IMR-90 (cell line): Measurements from ENCODE around the gene CHN2. TPM values are rescaled to one million over a fixed set of nuclear protein-coding genes. Genes with fewer than 3 reads are reported as not detected.

Source experiments
- ATAC-seq: fragments of 200-7000 bp; cut with Tn5 transposase; 2 replicates; pipeline ENCODE4 v1.9.1; 2020; ENCODE audit warnings: low read depth, mild to moderate bottlenecking, moderate library complexity
- BruUV-seq: library from RNA; stranded (reverse); fragments of 400-500 nt; replicated peaks from 2 replicates; lab custom pipeline; 2021; lab: Mats Ljungman, UMichigan
- CTCF ChIA-PET: fragments of 300-600 bp; formaldehyde crosslinking; extraction: SDS; loops from one replicate; lab custom pipeline; 2021; ENCODE audit warnings: antibody characterized with exemption; lab: Yijun Ruan, JAX
- POLR2A ChIA-PET: fragments of 300-600 bp; sonication (Branson Sonifier 250); formaldehyde crosslinking; loops from one replicate; lab custom pipeline; 2022; ENCODE audit warnings: antibody characterized with exemption; ENCODE audit not compliant: unreplicated experiment; lab: Charles Lee
- DNase-seq: peaks from one replicate; pipeline ENCODE4 v3.0.0; 2013
- H2AFZ ChIP-seq: replicated peaks from 2 replicates; pipeline ENCODE3; 2013; ENCODE audit warnings: low read length, mild to moderate bottlenecking; ENCODE audit not compliant: poor library complexity
- H2AK5ac ChIP-seq: 2 replicates; pipeline ENCODE4 v1.6.1; 2013; ENCODE audit warnings: low read depth, low read length, inconsistent platforms
- H2AK9ac ChIP-seq: replicated peaks from 2 replicates; pipeline ENCODE3; 2013; ENCODE audit warnings: mild to moderate bottlenecking, low read depth, low read length, moderate library complexity; ENCODE audit not compliant: poor library complexity
- H2BK120ac ChIP-seq: 2 replicates; pipeline ENCODE4 v1.6.1; 2013; ENCODE audit warnings: low read depth, low read length, inconsistent platforms
- H2BK15ac ChIP-seq: 3 replicates; pipeline ENCODE4 v1.6.1; 2013; ENCODE audit warnings: low read depth, low read length, inconsistent platforms
- H2BK20ac ChIP-seq: 2 replicates; pipeline ENCODE4 v1.6.1; 2013; ENCODE audit warnings: low read depth, mild to moderate bottlenecking, inconsistent platforms, low read length, moderate library complexity
- H2BK5ac ChIP-seq: 2 replicates; pipeline ENCODE4 v1.6.1; 2013; ENCODE audit warnings: mild to moderate bottlenecking, low read depth, low read length, inconsistent platforms; ENCODE audit not compliant: poor library complexity, severe bottlenecking
- H3K14ac ChIP-seq: replicated peaks from 2 replicates; pipeline ENCODE4 v1.6.1; 2013; ENCODE audit warnings: low read depth, low read length, inconsistent platforms
- H3K18ac ChIP-seq: 2 replicates; pipeline ENCODE4 v1.6.1; 2013; ENCODE audit warnings: low read depth, low read length, control low read depth
- H3K23ac ChIP-seq: 2 replicates; pipeline ENCODE4 v1.6.1; 2013; ENCODE audit warnings: low read depth, low read length, inconsistent platforms
- H3K27ac ChIP-seq: 2 replicates; pipeline ENCODE4 v1.5.1; 2013; ENCODE audit warnings: mild to moderate bottlenecking, control low read depth, low read length; ENCODE audit not compliant: insufficient read depth
- H3K27me3 ChIP-seq: 2 replicates; pipeline ENCODE4 v1.6.1; 2013; ENCODE audit warnings: low read length; ENCODE audit not compliant: control insufficient read depth, insufficient read depth
- H3K36me3 ChIP-seq: 2 replicates; pipeline ENCODE4 v1.6.1; 2013; ENCODE audit warnings: low read length, mixed read lengths; ENCODE audit not compliant: control insufficient read depth, insufficient read depth
- H3K4ac ChIP-seq: 2 replicates; pipeline ENCODE4 v1.6.1; 2013; ENCODE audit warnings: low read depth, low read length, inconsistent platforms
- H3K4me1 ChIP-seq: 2 replicates; pipeline ENCODE4 v1.6.1; 2013; ENCODE audit warnings: low read length, mixed read lengths; ENCODE audit not compliant: control insufficient read depth, insufficient read depth
- H3K4me2 ChIP-seq: 2 replicates; pipeline ENCODE4 v1.6.1; 2013; ENCODE audit warnings: low read depth, mild to moderate bottlenecking, control low read depth, low read length, moderate library complexity
- H3K4me3 ChIP-seq: 2 replicates; pipeline ENCODE4 v1.5.1; 2013; ENCODE audit warnings: low read depth, mild to moderate bottlenecking, control low read depth, low read length, moderate library complexity; ENCODE audit not compliant: insufficient read depth
- H3K56ac ChIP-seq: 2 replicates; pipeline ENCODE4 v1.6.1; 2013; ENCODE audit warnings: low read length, inconsistent platforms; ENCODE audit not compliant: insufficient read depth; ENCODE audit errors: extremely low read depth
- H3K79me1 ChIP-seq, 2 experiments: 2 replicates each; pipeline ENCODE4 v1.6.1; 2013; ENCODE audit warnings: low read length in 2 of 2, inconsistent platforms in 1 of 2, low read depth in 1 of 2
- H3K9ac ChIP-seq: 2 replicates; pipeline ENCODE4 v1.6.1; 2013; ENCODE audit warnings: low read depth, low read length, control low read depth
- H3K9me1 ChIP-seq: 2 replicates; pipeline ENCODE4 v1.6.1; 2013; ENCODE audit warnings: low read length, inconsistent platforms; ENCODE audit not compliant: insufficient read depth
- H3K9me3 ChIP-seq: 2 replicates; pipeline ENCODE4 v1.6.1; 2013; ENCODE audit warnings: low read length; ENCODE audit not compliant: control insufficient read depth, insufficient read depth
- H4K20me1 ChIP-seq: 2 replicates; pipeline ENCODE4 v1.6.1; 2013; ENCODE audit warnings: low read length, inconsistent platforms; ENCODE audit not compliant: insufficient read depth
- H4K5ac ChIP-seq: 2 replicates; pipeline ENCODE4 v1.6.1; 2013; ENCODE audit warnings: mild to moderate bottlenecking, low read depth, low read length, control low read depth
- H4K8ac ChIP-seq, 2 experiments: 2 replicates each; pipeline ENCODE4 v1.6.1; 2013; ENCODE audit warnings: low read depth in 2 of 2, low read length in 2 of 2, control low read depth in 1 of 2, inconsistent platforms in 1 of 2
- H4K91ac ChIP-seq: 2 replicates; pipeline ENCODE4 v1.6.1; 2013; ENCODE audit warnings: low read depth, low read length, inconsistent platforms; ENCODE audit not compliant: insufficient read depth
- BHLHE40 ChIP-seq: fragments of 150-350 bp; IDR thresholded peaks from 2 replicates; pipeline ENCODE4 v1.6.1; 2016; ENCODE audit warnings: mild to moderate bottlenecking, low read depth, low read length
- CEBPB ChIP-seq: IDR thresholded peaks from 2 replicates; pipeline ENCODE4 v1.6.1; 2012; ENCODE audit warnings: low read depth, low read length, improper control_type of control experiment
- CHD1 ChIP-seq: IDR thresholded peaks from 2 replicates; pipeline ENCODE4 v1.6.1; 2012; ENCODE audit warnings: low read depth, low read length, improper control_type of control experiment
- CTCF ChIP-seq: conservative IDR thresholded peaks from 2 replicates; pipeline ENCODE4 v1.5.1; 2012; ENCODE audit warnings: mild to moderate bottlenecking, low read depth, low read length, improper control_type of control experiment
- MAFK ChIP-seq: IDR thresholded peaks from 2 replicates; pipeline ENCODE4 v1.6.1; 2012; ENCODE audit warnings: low read depth, low read length, improper control_type of control experiment
- MAZ ChIP-seq: IDR thresholded peaks from 2 replicates; pipeline ENCODE4 v1.6.1; 2012; ENCODE audit warnings: low read depth, mild to moderate bottlenecking, low read length, improper control_type of control experiment, moderate library complexity, borderline replicate concordance
- MXI1 ChIP-seq: IDR thresholded peaks from 2 replicates; pipeline ENCODE4 v1.6.1; 2012; ENCODE audit warnings: low read depth, mild to moderate bottlenecking, low read length, moderate library complexity, borderline replicate concordance
- NFE2L2 ChIP-seq: fragments of 150-350 bp; IDR thresholded peaks from 2 replicates; pipeline ENCODE4 v1.6.1; 2016; ENCODE audit warnings: low read depth, mild to moderate bottlenecking, low read length
- POLR2A ChIP-seq: IDR thresholded peaks from 2 replicates; pipeline ENCODE4 v1.6.1; 2012; ENCODE audit warnings: mild to moderate bottlenecking, low read depth, low read length
- RAD21 ChIP-seq: IDR thresholded peaks from 2 replicates; pipeline ENCODE4 v1.6.1; 2012; ENCODE audit warnings: low read length, improper control_type of control experiment
- RCOR1 ChIP-seq: IDR thresholded peaks from 2 replicates; pipeline ENCODE4 v1.6.1; 2012; ENCODE audit warnings: mild to moderate bottlenecking, low read length, improper control_type of control experiment; ENCODE audit not compliant: insufficient replicate concordance
- RFX5 ChIP-seq: IDR thresholded peaks from 2 replicates; pipeline ENCODE4 v1.8.0; 2012; ENCODE audit warnings: low read depth, mild to moderate bottlenecking, low read length, moderate library complexity
- USF2 ChIP-seq: fragments of 150-350 bp; IDR thresholded peaks from 2 replicates; pipeline ENCODE4 v1.6.1; 2017; ENCODE audit warnings: mild to moderate bottlenecking, antibody characterized with exemption, low read length, low read depth
- WGBS, 2 experiments: methylation state at CpG; one replicate each; pipeline versions ENCODE4 v1.1.5 to v1.1.7; 2013; ENCODE audit warnings: missing lambda C conversion rate in 2 of 2; ENCODE audit not compliant: insufficient read length in 1 of 2; ENCODE audit errors: extremely low coverage in 2 of 2; 5-methylcytosine and 5-hydroxymethylcytosine counted together
- dilution Hi-C: fragments of 300-500 bp; cut with HindIII; formaldehyde crosslinking; loops from one replicate; pipeline ENCODE4 v1.14.3; 2018; ENCODE audit warnings: low sequenced_read_pairs; ENCODE audit not compliant: unreplicated experiment
- in situ Hi-C: fragments of 300-500 bp; cut with MboI; formaldehyde crosslinking; loops from 3 replicates; pipeline ENCODE4 v1.14.3; 2019; ENCODE audit warnings: low sequenced_read_pairs, inconsistent platforms, mixed read lengths
- intact Hi-C: fragments of 100-400 bp; cut with micrococcal nuclease; formaldehyde crosslinking; loops from 2 replicates; pipeline ENCODE4 v1.10.0; 2022
- polyA plus RNA-seq, 3 experiments: library from polyadenylated mRNA; depleted of rRNA; stranded (reverse); fragments of >200 nt; gene quantifications; 2 replicates each; pipeline ENCODE4 v1.2.3, GENCODE V29; 2012; ENCODE audit warnings: low replicate concordance in 1 of 3
- total RNA-seq: library from RNA; depleted of rRNA; stranded (reverse); fragments of >200 nt; gene quantifications from 2 replicates; pipeline ENCODE4 v1.2.3, GENCODE V29; 2012

CHN2 gene
- total and polyA plus RNA-seq, 2 of the 4 experiments (the other 2 are of a cell fraction): not detected

GRCh38 chr7:29160080-29160479 lies 34.5 kb upstream of the CHN2 start:
- in situ Hi-C loops (no loop called here), intact Hi-C loops (no loop called here), dilution Hi-C loops (no loop called here)
- H2BK120ac ChIP-seq: no peak overlapping the region
- no peak overlapping the region for H2AFZ ChIP-seq
- WGBS, 2 experiments: no CpG with 5 or more reads among the region's 2 CpGs
- H3K4me1 ChIP-seq: no peaks in the 10 kb centered on the region
- H3K23ac ChIP-seq: no peak overlapping the region
- H4K8ac ChIP-seq: no peak overlapping the region
- no peaks in the 10 kb centered on the region for H3K27me3 ChIP-seq
- H3K4me3 ChIP-seq: no peak overlapping the region
- TF ChIP-seq POLR2A (no peak), MAZ (no peak), RCOR1 (no peak), RAD21 (no peak), BHLHE40 (no peak), NFE2L2 (no peak), CHD1 (no peak), MAFK (no peak), CTCF (no peak), MXI1 (no peak), RFX5 (no peak), CEBPB (no peak), USF2 (no peak)
- BruUV-seq: no TSS peak
- no peak overlapping the region for H4K91ac ChIP-seq
- H2BK20ac ChIP-seq: no peak overlapping the region
- no peak overlapping the region for H3K18ac ChIP-seq
- ChIA-PET CTCF (no interaction called here), POLR2A (no interaction called here)
- no peak for ATAC-seq
- no peaks in the 10 kb centered on the region for H3K9me3 ChIP-seq
- H4K5ac ChIP-seq: no peak overlapping the region
- H2BK5ac ChIP-seq: no peak overlapping the region
- no peak for DNase-seq
- no peak overlapping the region for H2BK15ac ChIP-seq
- H4K20me1 ChIP-seq: no peaks in the 10 kb centered on the region
- H3K4me2 ChIP-seq: no peak overlapping the region
- no peak overlapping the region for H2AK9ac ChIP-seq
- H3K27ac ChIP-seq: no peak overlapping the region
- H3K14ac ChIP-seq: no peak overlapping the region
- no peak overlapping the region for H3K56ac ChIP-seq
- no peaks in the 10 kb centered on the region for H3K9me1 ChIP-seq
- no peak overlapping the region for H3K9ac ChIP-seq
- no peak overlapping the region for H3K4ac ChIP-seq
- no peak overlapping the region for H2AK5ac ChIP-seq
- H3K79me1 ChIP-seq: no peaks in the 10 kb centered on the region
- H3K36me3 ChIP-seq: no peaks in the 10 kb centered on the region
